ENCODE results near the gene RRN3.
"Not testable (repeated sequence)": the region's sequence is repeated elsewhere in the genome, so short reads cannot be mapped to it uniquely, and the experiment has no call there.

Gene RRN3, protein sequence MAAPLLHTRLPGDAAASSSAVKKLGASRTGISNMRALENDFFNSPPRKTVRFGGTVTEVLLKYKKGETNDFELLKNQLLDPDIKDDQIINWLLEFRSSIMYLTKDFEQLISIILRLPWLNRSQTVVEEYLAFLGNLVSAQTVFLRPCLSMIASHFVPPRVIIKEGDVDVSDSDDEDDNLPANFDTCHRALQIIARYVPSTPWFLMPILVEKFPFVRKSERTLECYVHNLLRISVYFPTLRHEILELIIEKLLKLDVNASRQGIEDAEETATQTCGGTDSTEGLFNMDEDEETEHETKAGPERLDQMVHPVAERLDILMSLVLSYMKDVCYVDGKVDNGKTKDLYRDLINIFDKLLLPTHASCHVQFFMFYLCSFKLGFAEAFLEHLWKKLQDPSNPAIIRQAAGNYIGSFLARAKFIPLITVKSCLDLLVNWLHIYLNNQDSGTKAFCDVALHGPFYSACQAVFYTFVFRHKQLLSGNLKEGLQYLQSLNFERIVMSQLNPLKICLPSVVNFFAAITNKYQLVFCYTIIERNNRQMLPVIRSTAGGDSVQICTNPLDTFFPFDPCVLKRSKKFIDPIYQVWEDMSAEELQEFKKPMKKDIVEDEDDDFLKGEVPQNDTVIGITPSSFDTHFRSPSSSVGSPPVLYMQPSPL

DNA sequence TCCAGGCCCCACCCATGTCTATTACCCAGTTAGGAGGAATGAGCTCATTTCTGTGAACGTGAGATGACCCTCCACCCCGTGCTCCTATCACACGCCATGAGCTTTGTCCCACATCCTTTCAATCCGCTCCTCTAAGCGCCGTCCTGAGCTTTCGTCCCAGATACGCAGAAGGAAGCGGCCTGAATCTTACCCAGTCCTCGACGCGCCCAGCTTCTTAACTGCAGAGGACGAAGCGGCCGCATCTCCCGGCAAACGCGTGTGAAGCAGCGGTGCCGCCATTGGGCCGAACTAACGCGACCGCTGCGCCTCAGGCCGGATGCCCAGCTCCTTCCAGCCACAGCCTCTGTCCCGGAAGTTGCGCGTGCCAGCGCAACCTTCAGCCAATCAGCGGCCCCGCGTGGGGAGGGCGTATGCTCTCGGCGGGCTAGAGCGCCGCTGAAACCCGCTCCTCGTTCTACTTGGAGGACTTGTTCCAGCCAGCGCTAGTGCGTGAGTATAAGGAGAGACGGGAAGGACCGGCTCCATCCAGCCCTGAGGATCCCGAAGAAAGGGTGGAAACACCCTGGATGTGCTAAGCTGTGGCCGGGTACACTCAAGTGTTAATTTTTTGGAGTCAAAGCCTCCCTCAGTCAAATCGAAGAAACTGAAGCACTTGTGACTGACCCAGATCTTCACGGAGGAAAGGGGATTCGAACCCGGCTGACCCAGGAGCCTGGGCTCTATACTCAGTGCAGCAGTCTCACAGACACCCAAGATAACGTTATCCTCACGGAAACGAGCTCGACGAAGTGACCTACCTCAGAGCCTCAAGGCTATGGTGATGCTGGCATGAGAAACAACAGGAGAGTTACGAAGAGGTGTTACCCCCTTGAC, at the start of gene RRN3:
RRN3 (minus strand) TSS at position 318 of the 873 bp plus-strand sequence; CDS start at position 279, 39 bp downstream.
- peak; percentile 77 for DNase-seq (ENCODE audit: low read depth)

DNA sequence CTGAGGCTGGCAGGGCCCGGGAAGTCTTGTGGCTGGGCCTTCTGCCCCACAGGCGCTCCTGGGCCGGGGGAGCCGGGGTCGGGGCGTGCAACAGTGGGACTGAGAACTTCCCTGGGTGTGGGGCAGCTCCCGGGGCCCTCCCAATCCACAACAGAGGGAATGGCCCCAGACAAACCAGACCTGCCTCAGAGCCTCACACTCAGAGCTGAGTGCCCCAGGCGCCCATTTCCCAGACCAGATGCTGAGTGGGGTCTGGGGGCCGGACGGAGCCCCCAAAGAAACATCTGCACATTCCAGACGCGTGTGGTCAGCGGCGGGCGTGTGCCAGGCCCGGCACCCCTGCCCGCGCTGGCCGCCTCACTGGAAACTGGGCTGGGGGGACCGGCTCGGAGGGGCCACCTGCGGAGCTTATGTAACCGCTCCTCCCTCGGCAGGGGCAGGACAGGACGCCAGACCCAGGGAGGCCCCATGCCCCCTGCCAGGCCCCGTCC, 49.6 kb upstream of the RRN3 start:
- DNase-seq (ENCODE audit: low read depth), result not testable (repeated sequence)

DNA sequence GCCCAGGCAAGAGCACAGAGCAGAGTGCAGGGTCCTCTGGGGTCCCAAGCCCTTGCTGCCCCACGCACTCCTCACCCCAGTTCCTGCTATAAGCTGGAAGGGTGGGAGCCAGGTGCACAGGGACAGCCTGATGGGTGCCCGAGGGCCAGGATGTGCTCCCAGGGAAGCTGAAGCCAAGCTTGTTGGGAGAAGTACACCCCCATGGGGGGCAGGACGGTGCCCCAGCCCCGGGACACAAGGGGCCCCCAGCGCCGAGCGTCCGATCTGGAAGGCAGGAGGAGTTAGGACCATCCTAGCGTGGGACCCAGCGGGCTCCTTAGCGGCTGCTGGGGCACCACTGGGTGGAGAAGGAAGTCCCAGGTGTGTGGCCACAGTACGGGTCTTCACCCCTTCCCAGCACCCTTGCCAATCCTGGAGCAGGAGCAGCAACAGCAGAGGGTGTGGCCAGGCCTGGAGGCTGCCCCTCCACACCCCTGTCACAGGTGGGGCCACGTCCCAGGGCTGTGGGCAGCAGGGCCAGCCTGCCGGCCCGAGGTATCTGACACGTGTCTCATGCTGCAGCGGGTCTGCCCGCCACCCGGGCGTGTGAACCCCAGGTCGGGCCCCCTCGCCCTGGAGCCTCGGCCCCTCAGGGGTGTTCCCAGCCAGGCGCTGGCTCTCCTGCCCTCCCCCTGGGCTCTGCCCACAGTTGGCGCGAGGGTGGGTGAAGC, 49.0 kb upstream of the RRN3 start:
- DNase-seq (ENCODE audit: low read depth), result not testable (repeated sequence)

DNA sequence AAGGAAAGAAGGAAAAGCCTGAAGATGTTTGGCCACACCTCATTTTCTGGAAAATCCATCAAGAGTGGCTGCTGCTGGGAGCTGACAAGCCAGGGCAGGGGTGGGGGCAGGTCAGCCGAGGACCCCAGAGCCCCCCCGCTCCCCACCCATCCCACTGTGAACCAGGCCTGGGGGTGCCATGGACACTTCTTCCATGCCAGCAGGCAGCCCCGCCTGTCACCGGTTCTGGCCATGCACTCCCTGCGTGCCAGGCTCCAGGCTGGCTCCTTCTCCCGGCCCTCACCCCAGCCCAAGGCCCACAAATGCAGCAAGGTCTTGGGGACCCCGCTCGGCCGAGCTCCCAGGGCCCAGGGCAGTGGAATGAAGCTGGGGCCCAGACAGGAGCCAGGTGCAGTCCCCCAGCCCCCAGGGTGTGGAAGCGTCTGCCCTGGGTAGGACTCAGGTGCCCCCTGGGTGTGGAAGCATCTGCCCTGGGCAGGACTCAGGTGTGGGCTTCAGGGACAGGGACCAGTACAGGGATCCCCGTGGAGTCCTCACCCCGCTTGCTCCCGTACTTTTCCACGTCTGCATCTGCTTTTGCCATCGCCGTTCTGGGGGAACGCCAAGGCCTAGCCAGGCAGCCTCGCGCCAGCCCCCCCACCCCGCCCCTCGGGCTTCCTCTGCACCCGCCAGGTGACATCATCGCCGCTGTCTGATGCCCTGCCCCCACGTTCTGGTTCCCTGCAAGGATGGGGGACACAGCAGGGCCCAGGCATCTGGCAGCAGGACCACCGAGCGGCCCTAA, 48.2 kb upstream of the RRN3 start:
- not testable (repeated sequence) for DNase-seq (ENCODE audit: low read depth)

DNA sequence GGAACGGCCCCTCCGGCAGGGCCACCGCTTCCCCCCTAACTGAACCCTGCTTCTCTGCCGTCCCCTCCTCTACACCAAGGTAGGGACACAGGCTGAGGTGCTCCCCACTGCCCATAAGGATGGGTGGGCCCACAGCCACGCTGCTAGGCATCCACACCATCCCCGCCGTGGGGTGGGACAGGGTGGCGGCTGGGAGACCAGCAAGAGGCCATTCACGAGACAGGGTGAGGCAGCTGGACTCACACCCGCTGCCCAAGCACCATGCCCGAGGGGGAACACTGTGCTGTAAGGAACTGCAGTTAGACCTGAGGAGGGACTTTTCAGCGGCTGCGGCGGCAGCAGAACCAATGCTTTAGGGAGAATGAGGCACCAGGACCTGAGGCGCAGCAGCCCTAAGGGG, 47.5 kb upstream of the RRN3 start:
- DNase-seq (ENCODE audit: low read depth), result no peak

DNA sequence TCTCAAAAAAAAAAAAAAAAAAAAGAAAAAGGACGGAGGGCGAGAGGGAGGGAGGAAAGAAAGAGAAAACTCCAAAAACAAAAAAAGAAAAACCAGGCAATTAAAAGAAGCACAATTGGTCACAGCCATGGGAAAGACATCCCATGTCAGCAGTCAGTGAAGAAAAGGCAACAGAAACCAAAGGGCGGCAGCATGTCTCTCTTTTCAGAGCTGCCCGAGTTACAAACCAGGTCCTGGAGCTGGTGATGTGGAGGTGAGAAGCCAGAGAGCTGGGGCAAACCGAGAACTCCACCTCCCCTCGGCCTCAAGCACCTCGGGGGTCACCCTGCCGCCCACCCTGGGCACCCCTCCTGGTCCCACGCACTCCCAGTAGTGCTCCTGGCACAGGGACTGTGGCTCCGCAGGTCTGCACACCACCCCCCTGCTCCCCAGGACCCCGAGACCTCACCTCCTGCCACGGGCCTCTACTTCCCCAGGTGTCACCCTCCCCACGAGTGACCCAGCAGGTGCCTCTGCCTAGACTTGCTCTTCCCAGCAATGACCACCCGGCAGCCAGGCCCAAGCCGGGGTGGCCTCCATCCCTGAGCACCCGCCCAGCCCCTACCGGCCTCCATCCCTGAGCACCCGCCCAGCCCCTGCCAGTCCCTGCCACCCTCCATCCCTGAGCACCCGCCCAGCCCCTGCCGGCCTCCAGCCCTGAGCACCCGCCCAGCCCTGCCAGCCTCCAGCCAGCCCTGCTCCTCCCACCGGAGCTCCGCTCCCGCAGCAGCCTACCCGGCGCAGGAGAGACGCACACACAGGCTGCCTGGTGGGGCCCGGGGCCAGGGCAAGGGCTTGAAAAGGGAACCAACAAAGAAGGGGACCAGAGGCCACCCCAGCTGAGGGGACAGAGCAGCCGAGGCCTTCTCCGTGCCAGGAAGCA, 46.6 kb upstream of the RRN3 start:
- not testable (repeated sequence) for DNase-seq (ENCODE audit: low read depth)

DNA sequence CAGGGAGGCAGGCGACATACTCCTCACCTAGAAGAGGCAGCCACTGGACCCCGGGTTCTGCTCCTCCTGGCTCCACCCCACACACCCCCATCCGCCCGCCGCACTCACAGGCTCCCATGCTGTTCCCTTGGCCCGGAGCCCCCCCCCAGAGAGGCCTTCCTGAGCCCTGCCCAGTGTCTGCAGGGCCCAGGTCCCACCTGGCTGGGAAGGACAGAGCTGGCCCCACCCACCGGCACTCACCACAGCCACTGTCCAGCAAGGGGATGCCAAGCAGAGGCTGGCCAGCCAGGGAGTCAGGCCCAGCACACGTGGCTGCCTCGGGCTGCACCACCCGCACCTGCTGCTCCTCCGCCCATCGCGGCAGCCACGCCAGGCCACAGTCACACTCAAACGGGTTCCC, 43.4 kb upstream of the RRN3 start:
- DNase-seq (ENCODE audit: low read depth), result not testable (repeated sequence)

DNA sequence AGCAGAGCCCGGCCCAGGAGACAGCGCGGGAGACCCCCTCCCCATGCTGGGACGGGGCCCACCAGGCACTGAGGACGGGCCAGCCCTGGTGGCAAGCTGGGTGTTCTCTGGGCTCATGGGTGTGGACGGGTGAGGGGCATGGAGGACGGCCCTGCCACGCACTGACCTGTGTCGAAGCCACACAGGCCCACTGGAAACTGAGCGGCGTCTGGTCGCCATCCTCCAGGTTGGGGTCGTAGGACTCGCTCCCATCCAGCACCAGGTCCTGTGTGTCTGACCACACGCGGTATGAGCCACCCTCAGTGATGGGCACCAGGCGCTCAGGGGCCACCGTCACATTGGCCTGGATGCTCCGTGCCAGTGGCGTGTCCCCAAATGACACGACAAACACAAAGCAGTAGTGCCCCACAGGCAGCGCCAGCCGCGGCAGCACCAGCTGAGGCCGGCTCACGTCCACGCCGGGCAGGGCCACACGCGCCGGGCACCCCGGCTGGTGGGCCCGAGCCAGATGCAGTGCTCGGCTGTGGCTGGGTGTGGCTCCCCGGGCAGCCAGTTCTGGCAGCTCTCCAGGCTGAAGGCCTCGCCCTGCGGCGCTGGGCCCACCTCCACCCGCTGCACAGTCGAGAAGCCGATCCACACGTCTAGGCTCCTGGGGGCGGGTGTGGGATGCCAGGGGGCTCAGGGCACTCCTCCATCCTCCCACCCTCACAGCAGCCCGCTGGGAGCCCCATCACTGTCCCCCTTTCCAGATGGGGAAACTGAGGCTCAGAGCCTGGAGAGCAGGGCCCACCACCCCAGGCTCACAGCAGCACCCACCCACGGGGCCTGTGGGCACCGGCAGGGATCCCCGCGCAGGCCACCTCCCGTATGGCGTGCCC, 41.6 kb upstream of the RRN3 start:
- DNase-seq (ENCODE audit: low read depth), result not testable (repeated sequence)

DNA sequence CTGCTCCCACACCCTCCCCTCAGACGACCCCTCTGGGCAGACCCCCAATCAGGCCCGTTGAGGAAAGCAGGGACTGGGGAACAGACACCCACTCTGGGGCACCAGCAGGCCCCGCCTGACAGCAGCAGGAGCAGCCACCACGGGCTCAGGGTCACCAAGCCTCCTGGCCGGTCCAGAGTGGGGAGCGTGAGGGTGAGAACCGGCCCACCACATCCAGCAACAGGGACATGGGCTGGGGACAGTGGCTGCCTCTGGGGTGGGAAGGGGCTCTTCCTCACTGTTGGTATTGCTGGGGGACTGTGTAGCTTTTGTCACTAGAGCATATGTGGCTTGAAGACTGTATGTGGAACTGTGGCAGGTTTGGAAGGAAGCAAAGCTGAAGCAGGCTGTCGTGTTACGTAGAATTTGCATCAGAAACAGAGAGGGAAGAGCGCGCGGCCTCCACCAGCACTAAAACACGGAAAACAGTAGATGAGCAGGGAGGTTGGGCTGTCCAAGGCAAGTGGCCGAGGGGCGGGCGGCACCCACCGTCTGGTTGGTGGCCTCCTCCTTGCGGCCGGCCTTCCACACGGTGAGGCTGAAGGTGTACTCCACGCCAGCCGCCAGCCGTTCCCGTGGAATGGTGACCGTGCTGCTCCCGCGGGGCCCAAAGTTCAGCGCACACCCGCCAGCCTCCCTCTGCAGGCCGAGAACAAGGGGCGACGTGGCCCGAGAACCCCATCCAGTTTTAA, 40.8 kb upstream of the RRN3 start:
- DNase-seq (ENCODE audit: low read depth), result not testable (repeated sequence)

DNA sequence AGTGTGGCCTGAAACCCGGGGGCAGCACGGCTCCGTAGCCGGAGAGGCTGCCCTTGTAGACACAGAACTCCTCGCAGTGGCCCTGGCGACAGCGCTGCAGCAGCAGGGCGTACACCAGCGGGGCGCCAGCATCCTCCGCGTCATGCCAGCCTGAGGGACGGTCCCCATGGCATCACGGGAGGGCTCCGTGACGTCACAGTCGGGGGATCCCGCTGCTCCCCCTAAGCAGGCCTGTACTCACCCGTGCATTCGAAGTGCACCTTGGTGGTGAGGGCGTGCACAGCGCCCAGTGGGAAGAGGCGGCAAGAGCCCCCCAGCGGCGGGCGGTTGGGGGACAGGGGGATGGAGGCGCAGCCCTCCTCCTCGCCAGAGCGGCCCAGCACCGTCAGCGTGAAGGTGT, 39.5 kb upstream of the RRN3 start:
- DNase-seq (ENCODE audit: low read depth), result not testable (repeated sequence)

DNA sequence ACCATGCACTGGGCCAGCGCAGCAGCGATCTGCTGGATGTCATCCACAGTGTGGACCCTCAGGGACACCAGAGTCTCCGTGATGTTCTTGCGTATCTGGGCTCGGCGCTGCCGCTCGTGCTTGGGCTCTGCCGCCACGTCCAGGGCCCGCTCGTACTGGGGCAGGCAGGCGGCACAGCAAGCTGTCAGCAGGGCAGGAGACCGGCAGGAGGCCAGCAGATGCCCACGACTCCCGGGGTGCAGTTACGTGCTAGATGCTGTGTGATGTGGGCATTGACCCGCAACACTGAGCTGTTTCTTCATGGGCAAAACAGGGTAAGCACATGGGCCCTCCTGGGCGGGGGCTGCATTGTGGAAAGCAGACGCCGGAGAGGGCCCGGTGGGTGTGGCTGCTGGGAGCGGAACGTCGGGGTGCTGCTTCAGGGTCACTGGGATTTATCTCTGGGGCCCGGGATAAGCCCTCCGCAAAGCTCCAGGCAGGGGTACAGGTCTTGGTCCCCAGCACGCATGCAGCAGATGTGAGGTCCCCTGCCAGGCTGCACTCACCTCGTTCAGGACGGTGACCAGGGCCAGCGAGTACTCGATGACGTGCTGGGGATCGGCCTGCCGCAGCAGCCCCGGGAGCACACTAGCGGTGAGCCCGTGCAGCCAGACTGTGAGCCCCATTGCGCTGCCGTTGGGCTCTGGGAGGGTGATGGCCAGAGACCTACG, 38.8 kb upstream of the RRN3 start:
- DNase-seq (ENCODE audit: low read depth), result not testable (repeated sequence)

DNA sequence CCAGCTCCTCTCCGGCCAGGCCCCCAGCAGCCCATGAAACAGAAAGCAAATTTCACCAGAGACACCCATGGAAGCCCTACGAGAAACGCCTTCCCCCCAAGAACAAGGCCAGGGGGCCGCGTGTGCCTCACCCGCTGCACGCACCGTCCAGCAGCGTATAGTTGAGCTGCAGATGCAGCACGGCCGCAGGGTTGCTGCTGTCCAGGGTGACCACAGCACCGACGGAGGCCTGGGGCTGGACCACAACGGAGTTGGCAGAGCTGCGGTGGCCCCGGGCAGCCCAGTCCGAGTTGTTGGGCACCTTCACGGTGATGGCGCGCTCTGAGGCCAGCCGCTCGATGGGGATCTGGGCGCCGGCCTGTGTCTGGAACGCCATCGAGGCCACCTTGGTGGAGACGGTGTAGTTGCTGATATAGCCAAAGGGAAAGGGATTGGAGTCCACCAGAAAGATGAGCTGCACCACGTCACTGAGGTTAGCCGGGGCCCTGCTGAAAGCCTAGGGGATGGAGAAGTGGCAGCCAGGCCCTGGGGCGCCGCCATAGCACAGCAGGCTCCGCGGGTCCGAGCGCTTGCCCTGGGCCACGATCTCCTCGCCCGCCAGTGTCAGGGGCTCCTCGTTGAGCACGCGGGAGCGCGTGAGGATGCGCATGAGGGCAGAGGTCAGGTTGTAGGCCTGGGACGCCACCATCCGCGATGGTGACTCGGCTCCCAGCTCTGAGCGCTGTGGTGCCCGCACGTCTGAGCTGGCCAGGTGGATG, 37.0 kb upstream of the RRN3 start:
- DNase-seq (ENCODE audit: low read depth), result not testable (repeated sequence)

DNA sequence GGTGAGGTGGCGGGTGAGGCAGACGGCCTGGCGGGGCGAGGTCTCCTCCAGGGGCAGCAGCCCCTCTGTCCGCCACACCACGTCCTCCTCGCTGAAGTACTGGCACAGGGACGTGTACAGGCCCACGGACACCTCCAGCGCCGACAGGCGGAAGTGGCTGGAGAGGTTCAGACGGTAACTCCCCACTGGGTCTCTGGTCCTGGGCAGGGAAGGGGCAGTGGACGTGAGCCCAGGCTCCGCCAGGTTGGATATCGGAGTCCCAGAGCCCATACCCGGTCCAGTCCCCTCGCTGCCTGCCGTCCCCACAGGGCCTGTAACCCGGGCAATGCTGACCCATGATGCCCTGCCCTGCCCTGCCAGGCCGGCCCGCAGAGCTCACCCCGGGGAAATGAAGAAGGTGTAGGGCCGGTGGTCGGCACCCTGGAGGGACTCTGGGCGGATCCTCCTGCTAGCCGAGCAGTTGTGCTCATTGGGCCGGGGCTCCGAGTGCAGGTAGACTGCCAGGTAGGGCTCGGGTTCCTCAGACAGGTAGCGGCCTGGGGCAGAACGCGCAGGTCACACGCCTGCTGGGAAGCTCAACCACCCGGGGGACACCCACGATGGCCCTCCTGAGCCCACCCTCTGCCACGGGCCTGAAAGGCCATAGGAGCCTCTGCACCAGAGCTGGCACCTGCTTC, 36.3 kb upstream of the RRN3 start:
- not testable (repeated sequence) for DNase-seq (ENCODE audit: low read depth)

DNA sequence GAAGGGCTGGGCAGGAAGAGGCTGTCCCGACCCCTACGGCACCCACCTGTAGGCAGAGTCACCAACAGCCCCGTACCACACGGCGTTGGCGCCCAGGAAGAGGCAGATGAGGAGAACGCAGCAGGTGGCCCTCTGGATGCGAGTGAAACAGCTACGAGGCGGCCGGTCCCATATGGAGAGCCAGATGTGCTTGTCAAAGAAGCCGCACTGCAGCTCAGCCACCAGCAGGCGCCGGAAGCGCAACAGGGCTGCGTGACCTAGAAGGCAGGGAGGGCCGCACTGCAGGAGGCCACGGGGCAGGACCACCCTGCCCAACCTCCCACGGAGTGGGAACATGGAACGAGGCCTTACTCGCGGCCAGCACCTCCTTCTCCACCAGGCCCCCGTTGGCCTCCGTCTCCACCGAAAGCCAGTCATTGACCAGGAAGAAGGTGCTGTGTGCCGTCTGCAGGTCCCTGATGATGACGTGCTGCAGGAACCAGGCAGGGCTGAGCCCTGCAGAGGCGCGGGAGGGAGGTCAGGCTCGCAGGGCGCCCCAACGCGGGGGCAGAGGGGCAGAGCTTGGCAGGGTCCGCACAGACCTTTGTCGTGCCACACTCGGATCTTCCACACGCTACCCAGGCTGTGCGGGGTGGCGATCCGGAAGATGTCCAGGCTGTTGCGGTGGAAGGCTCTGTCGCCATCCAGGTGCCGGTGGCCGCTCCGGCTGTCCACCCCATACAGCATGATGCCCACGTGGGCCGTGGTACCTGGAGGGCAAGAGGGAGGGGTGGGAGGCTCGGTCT, 33.8 kb upstream of the RRN3 start:
- not testable (repeated sequence) for DNase-seq (ENCODE audit: low read depth)

DNA sequence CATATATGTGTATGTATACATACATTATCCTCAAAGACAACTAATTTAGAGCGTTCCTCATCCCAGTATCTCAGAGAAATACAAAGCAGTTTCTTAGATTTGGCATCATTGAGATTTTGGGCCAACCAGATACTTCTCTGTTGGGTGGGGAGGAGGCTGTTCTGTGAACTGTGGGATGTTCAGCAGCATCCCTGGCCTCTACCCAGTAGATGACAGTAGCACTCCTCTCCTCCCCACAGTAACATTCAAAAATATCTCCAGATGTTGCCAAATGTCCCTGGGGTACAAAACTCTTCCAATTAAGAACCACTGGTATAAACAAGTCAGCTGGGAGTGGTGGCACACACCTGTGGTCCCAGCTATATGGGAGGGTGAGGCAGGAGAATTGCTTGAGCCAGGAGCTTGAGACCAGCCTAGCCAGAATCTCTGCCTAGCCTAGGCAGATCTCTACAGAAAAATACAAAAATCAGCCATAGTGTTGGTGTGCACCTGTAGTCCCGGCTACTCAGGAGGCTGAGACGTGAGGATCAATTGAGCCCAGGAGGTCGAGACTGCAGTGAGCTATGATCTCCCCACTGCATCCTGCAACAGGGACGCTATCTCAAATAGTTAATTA, 6.4 kb upstream of the RRN3 start:
- DNase-seq (ENCODE audit: low read depth), result not testable (repeated sequence)

Data from activated T-helper 1 cell treated with Interleukin-2 at 50 U/mL for 16 hours (primary cell).